Osteocyte (in vitro differentiated cells): ENCODE data around the gene HOXA7. TPM values are rescaled to one million over a fixed set of nuclear protein-coding genes. Genes with fewer than 3 reads are reported as not detected.

ENCODE experiments used
- DNase-seq: peaks from one replicate; pipeline ENCODE4 v3.0.0; 2021; ENCODE audit warnings: mixed read lengths; ENCODE audit not compliant: unreplicated experiment; ENCODE audit errors: extremely low spot score
- H3K27ac Mint-ChIP-seq: one replicate; pipeline ENCODE4 v1.8.0; 2021; ENCODE audit warnings: mild to moderate bottlenecking, mixed read lengths; ENCODE audit not compliant: unreplicated experiment
- H3K27me3 Mint-ChIP-seq: one replicate; pipeline ENCODE4 v1.8.0; 2021; ENCODE audit warnings: mixed read lengths; ENCODE audit not compliant: unreplicated experiment
- H3K36me3 Mint-ChIP-seq: one replicate; pipeline ENCODE4 v1.8.0; 2021; ENCODE audit warnings: mixed read lengths; ENCODE audit not compliant: unreplicated experiment
- H3K4me1 Mint-ChIP-seq: one replicate; pipeline ENCODE4 v1.8.0; 2021; ENCODE audit warnings: mixed read lengths; ENCODE audit not compliant: unreplicated experiment
- H3K4me3 Mint-ChIP-seq: one replicate; pipeline ENCODE4 v1.8.0; 2021; ENCODE audit warnings: mild to moderate bottlenecking, moderate library complexity, mixed read lengths; ENCODE audit not compliant: unreplicated experiment
- H3K9me3 Mint-ChIP-seq: one replicate; pipeline ENCODE4 v1.8.0; 2021; ENCODE audit warnings: mixed read lengths; ENCODE audit not compliant: unreplicated experiment
- total RNA-seq: library from RNA; stranded (reverse); gene quantifications from 2 replicates; pipeline ENCODE4 v1.2.1, GENCODE V29; 2021
- TF ChIP-seq, protein P1 (sequence below): fragments of 200-600 bp; sonication (generic); IDR thresholded peaks from 2 replicates; pipeline ENCODE4 v1.5.0; 2021; ENCODE audit warnings: antibody characterized with exemption, mild to moderate bottlenecking, moderate library complexity

HOXA7 gene
- total RNA-seq, 1 donor from 2014 or later = not detected

DNA sequence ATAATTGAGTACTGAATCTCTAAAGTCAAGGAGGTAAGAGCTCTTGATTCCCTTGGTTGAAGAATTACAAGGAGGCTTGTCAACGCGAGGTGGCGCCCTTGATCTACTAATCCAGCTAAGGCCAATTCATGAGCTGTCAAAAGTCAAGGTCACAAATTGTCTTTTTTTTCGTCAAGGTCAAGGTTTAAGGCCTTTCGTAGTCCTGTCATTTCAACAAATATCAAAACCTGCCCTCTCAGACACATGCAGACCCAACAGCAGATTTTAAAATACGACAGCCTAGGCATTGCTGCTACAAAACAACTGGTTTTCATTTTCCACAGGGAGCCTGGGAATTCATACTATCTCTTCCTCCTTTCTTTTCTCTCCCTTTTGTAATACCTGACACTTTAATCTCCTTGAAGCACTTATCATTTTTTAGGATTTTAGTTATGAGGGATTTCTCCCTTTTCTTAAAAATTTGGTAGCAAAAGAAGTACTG is 39.9 kb upstream of the HOXA7 start:
- no peaks in the 10 kb centered on the region for H3K9me3 Mint-ChIP-seq
- H3K4me3 Mint-ChIP-seq = no peak overlapping the region
- TF ChIP-seq, protein P1, sequence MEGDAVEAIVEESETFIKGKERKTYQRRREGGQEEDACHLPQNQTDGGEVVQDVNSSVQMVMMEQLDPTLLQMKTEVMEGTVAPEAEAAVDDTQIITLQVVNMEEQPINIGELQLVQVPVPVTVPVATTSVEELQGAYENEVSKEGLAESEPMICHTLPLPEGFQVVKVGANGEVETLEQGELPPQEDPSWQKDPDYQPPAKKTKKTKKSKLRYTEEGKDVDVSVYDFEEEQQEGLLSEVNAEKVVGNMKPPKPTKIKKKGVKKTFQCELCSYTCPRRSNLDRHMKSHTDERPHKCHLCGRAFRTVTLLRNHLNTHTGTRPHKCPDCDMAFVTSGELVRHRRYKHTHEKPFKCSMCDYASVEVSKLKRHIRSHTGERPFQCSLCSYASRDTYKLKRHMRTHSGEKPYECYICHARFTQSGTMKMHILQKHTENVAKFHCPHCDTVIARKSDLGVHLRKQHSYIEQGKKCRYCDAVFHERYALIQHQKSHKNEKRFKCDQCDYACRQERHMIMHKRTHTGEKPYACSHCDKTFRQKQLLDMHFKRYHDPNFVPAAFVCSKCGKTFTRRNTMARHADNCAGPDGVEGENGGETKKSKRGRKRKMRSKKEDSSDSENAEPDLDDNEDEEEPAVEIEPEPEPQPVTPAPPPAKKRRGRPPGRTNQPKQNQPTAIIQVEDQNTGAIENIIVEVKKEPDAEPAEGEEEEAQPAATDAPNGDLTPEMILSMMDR = peak; percentile 88
- peaks cover 2% of the 10 kb centered on the region for H3K36me3 Mint-ChIP-seq
- DNase-seq = no peak
- no peak overlapping the region for H3K27ac Mint-ChIP-seq
- peaks cover 82% of the 10 kb centered on the region for H3K27me3 Mint-ChIP-seq
- H3K4me1 Mint-ChIP-seq = peaks cover 34% of the 10 kb centered on the region

DNA sequence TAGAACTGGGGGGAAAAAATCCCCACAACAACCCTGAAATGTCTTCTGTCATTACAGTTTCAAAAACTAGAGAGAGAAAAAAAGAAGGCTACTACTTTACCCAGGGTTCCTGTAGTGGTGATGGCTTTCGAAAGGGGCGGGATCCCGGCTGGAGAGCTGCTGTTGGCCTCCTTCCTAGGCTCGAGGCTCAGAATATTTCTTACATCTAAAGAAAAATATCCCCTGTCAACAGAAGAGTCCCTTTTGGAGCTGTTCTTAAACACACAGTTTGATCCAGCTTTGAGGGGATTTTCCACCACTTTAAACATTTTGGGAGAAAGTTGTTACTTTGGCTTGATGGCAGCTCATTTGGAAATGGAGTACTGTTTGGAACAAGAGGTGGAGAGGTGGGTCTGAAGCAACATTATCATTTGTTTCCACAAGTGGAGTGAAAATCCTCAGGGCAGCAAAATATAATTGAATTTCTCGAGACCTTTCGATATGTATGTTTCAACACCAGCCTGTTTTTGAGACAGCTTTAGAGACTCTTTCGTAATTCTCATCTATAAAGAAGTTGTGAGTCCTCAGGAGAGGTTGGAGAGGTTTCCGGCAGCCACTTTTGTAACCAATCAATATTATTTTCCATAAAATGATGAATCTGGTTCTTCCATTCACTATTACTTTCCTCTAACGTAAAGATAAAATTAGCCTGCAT is 38.4 kb upstream of the HOXA7 start:
- Mint-ChIP-seq H3K4me1 (peaks cover 22% of the 10 kb centered on the region), H3K36me3 (peaks cover 4% of the 10 kb centered on the region), H3K27me3 (peaks cover 84% of the 10 kb centered on the region), H3K27ac (no peak overlapping the region), H3K9me3 (no peaks in the 10 kb centered on the region), H3K4me3 (no peak overlapping the region)
- DNase-seq = no peak
- TF ChIP-seq, protein P1 = no peak

DNA sequence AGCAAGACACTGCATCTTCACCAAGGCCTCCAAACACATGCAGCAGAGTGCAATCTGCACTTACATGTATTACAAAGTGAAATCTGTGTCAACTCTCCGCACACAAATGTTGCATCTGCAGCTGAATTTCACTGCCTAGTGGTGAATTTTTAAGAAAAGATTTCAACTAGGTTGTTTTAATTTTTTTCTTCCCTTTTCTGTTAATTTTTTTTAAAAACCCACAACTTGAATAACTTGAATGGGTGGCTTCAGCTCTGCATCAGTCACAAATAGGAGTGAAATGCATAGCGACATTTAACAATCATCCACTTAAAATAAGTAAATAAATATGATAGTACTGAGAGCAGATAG is 37.5 kb upstream of the HOXA7 start:
- Mint-ChIP-seq H3K4me1 (peaks cover 25% of the 10 kb centered on the region), H3K4me3 (no peak overlapping the region), H3K27me3 (peaks cover 90% of the 10 kb centered on the region), H3K9me3 (no peaks in the 10 kb centered on the region), H3K36me3 (peaks cover 4% of the 10 kb centered on the region), H3K27ac (no peak overlapping the region)
- TF ChIP-seq, protein P1 = no peak
- DNase-seq = no peak

DNA sequence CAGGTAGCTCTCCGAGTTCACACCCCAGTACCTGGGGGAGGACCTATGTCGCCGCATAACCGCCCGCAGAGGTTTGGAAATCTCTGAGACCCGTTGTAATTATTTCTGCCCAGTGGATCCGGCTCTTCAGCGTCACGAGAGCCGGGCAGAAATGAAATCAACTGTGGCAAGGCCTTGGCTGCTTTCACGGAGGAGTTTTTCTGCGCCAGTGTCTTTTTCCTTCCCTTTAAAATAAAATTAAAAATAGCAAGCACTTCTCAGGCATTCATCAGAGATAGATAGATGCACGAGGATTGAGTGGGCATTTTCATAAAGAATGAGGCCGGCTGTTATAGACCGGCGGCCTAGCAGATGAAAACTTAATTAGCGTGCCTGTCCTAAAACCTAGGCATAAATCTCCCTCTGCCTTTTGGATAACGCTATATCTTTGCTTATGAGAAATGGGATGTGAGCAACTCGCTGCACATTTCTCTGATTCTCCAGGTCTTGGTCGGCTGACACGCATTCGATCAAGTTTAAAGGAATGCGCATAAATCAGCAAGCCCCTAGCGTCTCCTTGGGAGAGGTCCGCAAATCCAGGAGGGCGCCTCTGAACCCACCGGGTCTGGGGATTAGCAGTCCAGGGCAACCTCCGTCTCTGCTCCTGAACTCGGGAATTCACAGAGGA is 37.0 kb upstream of the HOXA7 start:
- H3K9me3 Mint-ChIP-seq = no peaks in the 10 kb centered on the region
- peaks cover 28% of the 10 kb centered on the region for H3K4me1 Mint-ChIP-seq
- peaks cover 4% of the 10 kb centered on the region for H3K36me3 Mint-ChIP-seq
- no peak for DNase-seq
- H3K4me3 Mint-ChIP-seq = peak overlapping the region; percentile 42
- peaks cover 91% of the 10 kb centered on the region for H3K27me3 Mint-ChIP-seq
- H3K27ac Mint-ChIP-seq = no peak overlapping the region
- TF ChIP-seq, protein P1 = no peak

DNA sequence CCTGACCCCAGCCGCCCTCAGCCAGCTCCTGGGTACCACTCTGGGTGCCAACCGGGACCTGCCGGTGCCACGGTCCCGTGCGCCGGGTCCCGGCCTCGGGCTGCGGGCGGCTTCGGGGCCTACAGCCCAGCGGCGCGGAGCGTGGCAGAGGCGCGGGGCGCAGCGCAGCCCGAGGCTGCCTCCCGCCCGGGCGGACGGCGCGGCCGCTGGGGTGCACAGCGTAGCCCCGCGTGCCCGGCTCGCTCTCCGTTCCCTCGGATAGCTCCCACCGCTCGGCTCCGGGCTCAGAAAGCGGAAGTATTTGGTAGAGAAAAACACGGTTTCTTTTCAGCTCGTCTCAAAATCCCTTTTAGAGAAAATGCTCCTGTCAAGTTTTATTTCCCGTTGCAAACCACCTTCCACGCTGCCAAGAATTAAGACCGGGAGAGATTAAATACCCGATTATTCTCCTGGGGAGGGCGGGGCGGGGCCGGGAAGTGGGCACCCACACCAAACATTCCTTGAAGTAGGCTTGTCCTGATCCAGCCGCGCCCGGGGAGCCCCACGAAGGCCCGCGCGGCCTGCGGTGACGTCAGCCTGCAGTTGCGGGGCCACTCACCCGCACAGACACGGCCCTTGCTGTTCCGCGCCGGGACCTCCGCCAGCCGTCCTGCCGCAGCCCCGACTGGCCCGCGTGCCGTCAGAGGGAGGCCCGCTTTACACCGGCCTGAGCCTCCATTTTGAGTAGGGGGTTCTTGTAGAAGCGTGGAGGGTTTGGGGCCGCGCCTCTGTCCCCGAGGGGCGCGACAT is 36.3 kb upstream of the HOXA7 start:
- H3K27me3 Mint-ChIP-seq = peaks cover 91% of the 10 kb centered on the region
- peaks cover 4% of the 10 kb centered on the region for H3K36me3 Mint-ChIP-seq
- H3K27ac Mint-ChIP-seq = no peak overlapping the region
- TF ChIP-seq, protein P1 = no peak
- H3K4me1 Mint-ChIP-seq = peaks cover 31% of the 10 kb centered on the region
- no peak for DNase-seq
- H3K9me3 Mint-ChIP-seq = no peaks in the 10 kb centered on the region
- H3K4me3 Mint-ChIP-seq = peak overlapping the region; percentile 67
